Esophagus (tissue), 2 donors: ENCODE data around the gene GSAP. TPM values are rescaled to one million over a fixed set of nuclear protein-coding genes. Genes with fewer than 3 reads are reported as not detected.

ENCODE experiments used
- H3K27ac ChIP-seq, 2 donors: one replicate each; pipeline ENCODE4 v1.5.1; 2013; ENCODE audit warnings: low read depth in 2 of 2, mild to moderate bottlenecking in 2 of 2, inconsistent platforms in 1 of 2, low read length in 1 of 2, moderate library complexity in 1 of 2
- H3K27me3 ChIP-seq, 2 donors: one replicate each; pipeline ENCODE4 v1.6.1; 2013; ENCODE audit warnings: low read length in 2 of 2, control low read depth in 1 of 2, mild to moderate bottlenecking in 1 of 2; ENCODE audit not compliant: insufficient read depth in 2 of 2, control insufficient read depth in 1 of 2
- H3K36me3 ChIP-seq, 2 donors: one replicate each; pipeline ENCODE4 v1.6.1; 2013; ENCODE audit warnings: low read length in 1 of 2; ENCODE audit not compliant: control insufficient read depth in 2 of 2, insufficient read depth in 2 of 2
- H3K4me1 ChIP-seq, 2 donors: one replicate each; pipeline ENCODE4 v1.6.1; 2013; ENCODE audit warnings: low read length in 1 of 2; ENCODE audit not compliant: control insufficient read depth in 2 of 2, insufficient read depth in 2 of 2
- H3K4me3 ChIP-seq, 2 donors: one replicate each; pipeline ENCODE4 v1.5.1; 2013; ENCODE audit warnings: low read length in 2 of 2, mild to moderate bottlenecking in 2 of 2, low read depth in 1 of 2, moderate library complexity in 1 of 2
- H3K9me3 ChIP-seq, 2 donors: one replicate each; pipeline ENCODE4 v1.6.1; 2013; ENCODE audit warnings: mild to moderate bottlenecking in 2 of 2, low read depth in 1 of 2, low read length in 1 of 2, moderate library complexity in 1 of 2; ENCODE audit not compliant: control insufficient read depth in 2 of 2, insufficient read depth in 1 of 2
- WGBS, 2 donors: extraction: QIAGEN DNeasy Blood & Tissue Kit; methylation state at CpG; one replicate each; pipeline ENCODE4 v1.1.7; 2013; 5-methylcytosine and 5-hydroxymethylcytosine counted together
- polyA plus RNA-seq, 2 donors: library from polyadenylated mRNA; stranded (reverse); fragments of 200-250 nt; gene quantifications; one replicate each; pipeline ENCODE4 v1.2.3, GENCODE V29; 2013
- donor health status: healthy with polysubstance abuse.
- donor health status: Bipolar disorder and iron deficiency.

GSAP gene
- polyA plus RNA-seq, 2 donors: 4.4 to 13.8 TPM

DNA sequence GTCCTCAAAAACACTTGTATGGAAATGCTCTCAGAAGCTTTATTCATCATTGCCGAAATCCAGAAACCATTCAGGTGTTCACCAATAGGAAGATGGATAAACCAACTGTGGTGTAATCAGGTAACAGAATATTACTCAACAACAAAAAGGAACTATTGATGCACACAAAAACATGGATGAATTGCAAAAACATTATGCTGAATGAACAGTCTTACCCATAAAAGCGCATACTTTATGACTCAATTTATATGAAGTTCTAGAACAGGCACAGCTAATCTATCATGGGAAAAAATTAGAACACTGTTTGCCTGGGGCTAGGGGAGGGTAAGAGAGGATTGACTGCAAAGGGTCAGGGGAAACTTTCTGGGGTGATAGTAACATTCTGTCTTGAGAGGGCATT, 26.9 kb upstream of the GSAP start:
- H3K36me3 ChIP-seq: no peaks in the 10 kb centered on the region
- H3K4me3 ChIP-seq: no peak overlapping the region
- no peaks in the 10 kb centered on the region for H3K9me3 ChIP-seq
- no peaks in the 10 kb centered on the region for H3K27me3 ChIP-seq
- no peak overlapping the region for H3K27ac ChIP-seq
- WGBS, 2 donors: 88 to 97% methylated on average over 2 of the region's 2 CpGs
- no peaks in the 10 kb centered on the region for H3K4me1 ChIP-seq

DNA sequence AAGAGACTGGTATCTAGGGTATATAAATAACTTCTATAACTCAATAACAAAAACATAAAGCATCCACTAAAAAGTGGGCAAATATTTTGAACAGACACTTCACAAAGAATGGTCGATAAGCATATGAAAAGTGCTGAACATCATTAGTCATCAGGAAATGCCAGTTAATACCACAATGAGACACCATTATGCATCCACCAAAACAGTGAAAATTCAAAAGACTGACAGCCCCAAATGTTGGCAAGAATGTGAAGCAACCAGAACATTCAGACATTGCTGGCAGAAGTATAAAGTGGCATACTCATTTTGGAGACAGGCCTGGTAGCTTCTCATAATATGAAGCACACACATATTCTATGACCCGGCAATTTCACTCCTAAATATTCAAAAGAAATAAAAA, 26.5 kb upstream of the GSAP start:
- no peaks in the 10 kb centered on the region for H3K36me3 ChIP-seq
- WGBS, 2 donors: 63 to 70% methylated on average over 2 of the region's 2 CpGs
- no peak overlapping the region for H3K4me3 ChIP-seq
- H3K27ac ChIP-seq: no peak overlapping the region
- no peaks in the 10 kb centered on the region for H3K27me3 ChIP-seq
- no peaks in the 10 kb centered on the region for H3K9me3 ChIP-seq
- H3K4me1 ChIP-seq: no peaks in the 10 kb centered on the region

DNA sequence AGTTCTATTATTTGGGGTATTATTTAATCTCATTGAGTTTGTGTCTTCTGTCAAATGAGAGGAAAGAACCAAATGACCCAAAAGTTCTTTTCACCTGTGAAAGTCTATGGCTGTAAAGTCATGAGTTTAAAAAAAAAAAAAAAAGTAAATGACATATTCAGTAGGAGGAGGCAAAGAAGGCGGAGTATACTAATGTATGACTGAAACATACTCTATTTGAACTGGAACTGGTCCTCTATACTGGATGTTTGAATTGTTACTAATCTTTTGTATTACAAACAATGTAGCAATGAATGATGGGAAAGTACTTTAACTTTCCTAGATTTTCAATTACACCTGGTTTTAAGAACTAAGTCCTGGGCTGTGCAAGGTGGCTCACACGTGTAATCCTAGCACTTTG, 24.9 kb upstream of the GSAP start:
- Histone ChIP-seq H3K4me3 (no peak overlapping the region), H3K36me3 (no peaks in the 10 kb centered on the region), H3K9me3 (no peaks in the 10 kb centered on the region), H3K27ac (no peak overlapping the region), H3K4me1 (no peaks in the 10 kb centered on the region), H3K27me3 (no peaks in the 10 kb centered on the region)
- WGBS, 2 donors: 70 to 71% methylated on average over 2 of the region's 2 CpGs

DNA sequence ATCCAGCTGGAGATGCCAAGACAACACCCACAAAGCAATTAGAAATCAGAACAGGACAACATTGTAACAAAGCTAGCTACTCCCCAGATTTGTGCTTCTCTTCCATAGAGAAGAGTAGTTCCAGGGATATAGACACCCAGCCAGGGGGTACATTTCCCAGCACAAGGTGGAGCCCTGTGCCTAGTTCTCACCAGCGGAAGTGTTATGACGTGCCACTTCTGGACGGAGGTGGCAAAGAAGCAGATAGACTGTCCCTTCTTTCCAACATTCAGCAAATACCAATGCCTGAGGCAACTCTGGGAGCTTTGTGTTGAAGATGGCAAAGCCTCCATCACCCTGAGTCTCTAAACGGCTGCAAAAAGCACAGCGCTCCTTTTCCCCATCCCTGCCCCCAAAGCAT, 23.4 kb upstream of the GSAP start:
- no peaks in the 10 kb centered on the region for H3K9me3 ChIP-seq
- 33 to 40% methylated on average over 5 of the region's 5 CpGs for WGBS, 2 donors
- no peaks in the 10 kb centered on the region for H3K4me1 ChIP-seq

DNA sequence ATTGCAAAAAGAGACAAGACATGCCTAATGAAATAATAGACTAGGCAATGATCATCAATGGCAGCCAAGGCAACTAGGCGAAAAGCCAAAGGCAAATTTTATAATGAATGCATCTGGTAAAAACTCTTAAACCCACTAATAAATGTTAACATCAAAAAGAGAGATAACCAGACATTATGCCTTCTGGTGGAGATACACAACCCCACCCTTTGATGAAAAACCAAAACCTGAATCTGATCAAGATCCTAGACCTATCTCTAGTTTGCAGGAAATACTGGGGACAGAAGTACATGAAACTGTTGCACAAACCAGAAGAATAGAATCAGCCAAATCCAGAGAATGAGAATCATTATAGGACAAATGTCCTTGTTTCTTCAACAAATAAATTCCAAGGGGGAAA, 22.0 kb upstream of the GSAP start:
- no peak overlapping the region for H3K27ac ChIP-seq
- H3K9me3 ChIP-seq: no peaks in the 10 kb centered on the region
- no peak overlapping the region for H3K4me3 ChIP-seq
- no peaks in the 10 kb centered on the region for H3K27me3 ChIP-seq
- 90 to 98% methylated on average over 1 of the region's 1 CpG for WGBS, 2 donors
- no peaks in the 10 kb centered on the region for H3K36me3 ChIP-seq
- no peaks in the 10 kb centered on the region for H3K4me1 ChIP-seq

More for the DNA sequence above, 23.4 kb upstream of the GSAP start:
- no peaks in the 10 kb centered on the region for H3K27me3 ChIP-seq
- H3K27ac ChIP-seq: no peak overlapping the region
- no peak overlapping the region for H3K4me3 ChIP-seq
- H3K36me3 ChIP-seq: no peaks in the 10 kb centered on the region

DNA sequence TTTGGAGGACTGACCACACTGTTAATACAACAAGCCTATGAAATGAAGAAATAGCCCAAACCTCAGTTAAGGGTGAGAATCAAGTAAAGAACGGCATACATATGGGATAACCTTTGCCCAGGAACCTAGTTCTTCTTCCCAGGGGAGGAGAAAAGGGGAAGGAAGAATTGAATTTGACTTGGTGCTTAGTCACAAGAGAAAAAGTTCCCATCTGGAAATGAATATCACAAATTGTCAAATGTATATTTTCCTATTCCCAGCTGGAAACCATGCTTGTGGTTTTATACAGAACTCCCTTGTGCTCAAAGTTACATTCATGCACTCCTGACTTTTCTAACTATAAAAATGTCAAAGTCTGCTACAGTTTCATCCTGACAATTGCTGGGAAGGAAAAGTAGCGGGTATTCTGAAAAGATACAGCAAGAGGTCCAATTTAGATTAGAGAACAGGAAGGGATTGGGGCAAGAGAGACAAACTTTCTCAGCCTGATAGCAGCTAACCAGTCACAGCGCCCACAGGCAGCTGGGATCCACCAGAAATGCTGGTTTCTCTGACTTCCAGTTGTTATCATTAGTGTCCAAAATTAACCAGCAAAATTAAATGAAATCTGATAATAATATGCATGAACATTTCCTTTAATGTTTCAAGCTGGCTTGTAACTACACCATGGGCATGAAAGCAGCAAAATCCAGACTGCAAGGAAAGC, 18.6 kb upstream of the GSAP start:
- H3K4me3 ChIP-seq: no peak overlapping the region
- WGBS, 2 donors: 86 to 88% methylated on average over 3 of the region's 3 CpGs
- no peaks in the 10 kb centered on the region for H3K4me1 ChIP-seq
- H3K9me3 ChIP-seq: no peaks in the 10 kb centered on the region
- no peaks in the 10 kb centered on the region for H3K27me3 ChIP-seq
- H3K27ac ChIP-seq: no peak overlapping the region
- H3K36me3 ChIP-seq: no peaks in the 10 kb centered on the region

DNA sequence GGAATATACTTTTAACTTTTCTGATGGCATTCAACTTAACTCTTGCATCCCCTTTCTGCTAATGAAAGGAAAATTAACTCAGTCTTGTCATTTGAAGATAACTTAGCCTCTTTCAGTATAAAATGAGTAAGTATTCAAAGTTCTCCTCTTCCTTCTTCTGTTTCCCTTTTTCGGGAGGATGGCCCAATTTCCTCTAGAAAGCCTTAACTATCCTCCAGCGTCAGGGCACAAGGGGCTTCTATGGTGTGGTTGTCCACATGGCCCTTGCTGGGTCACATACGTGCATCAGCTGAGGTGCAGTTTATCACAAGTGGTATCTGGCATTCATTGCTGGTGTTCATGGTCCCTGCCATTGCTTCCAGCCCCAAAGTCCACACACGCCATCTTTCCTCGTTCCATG, 17.8 kb upstream of the GSAP start:
- H3K36me3 ChIP-seq: no peaks in the 10 kb centered on the region
- H3K27me3 ChIP-seq: no peaks in the 10 kb centered on the region
- no peaks in the 10 kb centered on the region for H3K9me3 ChIP-seq
- H3K4me1 ChIP-seq: no peaks in the 10 kb centered on the region
- H3K4me3 ChIP-seq: no peak overlapping the region
- WGBS, 2 donors: 88 to 94% methylated on average over 5 of the region's 5 CpGs
- no peak overlapping the region for H3K27ac ChIP-seq

DNA sequence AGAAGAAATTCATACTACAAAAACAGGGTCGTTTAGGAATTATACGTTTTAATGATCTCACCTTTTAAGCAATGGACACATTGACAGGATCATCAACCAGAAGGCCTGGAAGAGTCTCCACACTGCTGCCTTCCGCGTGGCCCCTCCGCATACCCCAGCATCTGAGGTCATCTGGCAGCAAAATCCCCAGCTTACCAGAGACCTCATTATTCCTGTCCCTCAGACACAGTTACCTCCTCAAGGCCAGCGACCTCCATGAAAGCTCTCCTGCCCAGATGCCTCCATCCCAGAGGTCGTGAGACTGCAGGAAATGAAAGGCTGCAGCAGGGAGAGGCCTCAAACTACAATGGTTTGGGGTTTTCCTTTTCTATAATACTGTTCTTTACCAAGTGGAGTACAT, 14.8 kb upstream of the GSAP start:
- WGBS, 2 donors: 82 to 84% methylated on average over 7 of the region's 7 CpGs
- Histone ChIP-seq H3K9me3 (no peaks in the 10 kb centered on the region), H3K27ac (no peak overlapping the region)

DNA sequence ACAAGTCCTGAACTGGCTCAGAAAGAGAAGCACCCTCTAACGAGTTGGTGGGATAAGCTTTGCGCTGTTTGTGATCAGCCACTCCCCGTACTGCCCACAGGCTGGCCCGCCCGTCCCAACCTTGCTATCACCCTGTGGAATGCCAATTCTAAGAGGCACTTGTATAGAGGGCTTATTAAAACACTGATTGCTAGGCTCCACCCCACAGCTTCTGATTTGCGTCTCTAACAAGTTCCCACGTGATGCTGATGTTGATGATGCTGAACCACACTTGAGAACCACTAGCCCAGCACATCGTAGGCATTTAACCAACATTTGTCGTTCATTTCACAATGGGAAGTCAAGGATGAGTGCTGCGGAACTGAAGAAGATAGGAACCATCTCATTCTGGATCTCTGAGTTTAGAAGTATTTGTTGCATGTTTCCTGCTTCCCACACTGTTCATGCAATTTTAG, 12.7 kb upstream of the GSAP start:
- Histone ChIP-seq H3K27me3 (no peaks in the 10 kb centered on the region), H3K4me3 (no peak overlapping the region), H3K36me3 (no peaks in the 10 kb centered on the region), H3K4me1 (no peaks in the 10 kb centered on the region), H3K9me3 (no peaks in the 10 kb centered on the region), H3K27ac (no peak overlapping the region)
- WGBS, 2 donors: 77 to 82% methylated on average over 10 of the region's 10 CpGs

More for the DNA sequence above, 14.8 kb upstream of the GSAP start:
- Histone ChIP-seq H3K27me3 (no peaks in the 10 kb centered on the region), H3K4me3 (no peak overlapping the region), H3K4me1 (no peaks in the 10 kb centered on the region), H3K36me3 (no peaks in the 10 kb centered on the region)

DNA sequence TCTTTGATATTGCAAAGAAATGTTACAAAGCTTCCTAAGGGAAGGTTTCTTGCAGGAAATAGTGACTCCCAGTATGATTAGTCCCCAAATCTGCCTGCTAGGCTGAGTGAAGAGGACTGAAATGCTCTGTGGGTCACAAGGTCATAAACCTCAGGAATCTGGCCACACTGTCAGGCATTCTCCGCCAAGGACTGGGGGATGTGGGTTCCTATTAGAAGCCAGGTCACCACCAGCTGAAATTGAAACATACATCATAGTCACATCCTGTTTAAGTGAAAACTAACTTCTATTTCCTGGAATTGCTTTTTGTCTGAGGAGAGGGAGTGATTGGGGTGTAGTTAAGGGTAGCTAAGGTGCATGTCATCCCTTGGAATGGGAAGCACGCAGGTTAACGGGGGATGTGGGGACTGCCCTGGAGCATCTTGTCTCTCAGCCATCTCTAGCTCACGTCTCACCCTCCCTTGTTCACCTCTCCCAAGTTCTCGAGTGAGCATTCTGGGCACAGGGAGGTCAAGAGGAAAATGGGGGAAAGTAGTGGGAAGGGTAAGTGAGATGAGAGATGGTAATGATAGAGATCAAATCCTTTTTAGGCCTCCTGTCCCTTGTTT, 12.0 kb upstream of the GSAP start:
- Histone ChIP-seq H3K4me3 (no peak overlapping the region), H3K4me1 (no peaks in the 10 kb centered on the region), H3K27me3 (no peaks in the 10 kb centered on the region), H3K36me3 (no peaks in the 10 kb centered on the region), H3K27ac (no peak overlapping the region), H3K9me3 (no peaks in the 10 kb centered on the region)
- WGBS, 2 donors: 81 to 83% methylated on average over 5 of the region's 5 CpGs
